Lung (tissue), 12 donors: ENCODE data around the gene KLK15. TPM values are rescaled to one million over a fixed set of nuclear protein-coding genes. Genes with fewer than 3 reads are reported as not detected.

ENCODE experiments used
- ATAC-seq: fragments of 200-7000 bp; cut with Tn5 transposase; one replicate; pipeline ENCODE4 v1.9.1; 2020; ENCODE audit warnings: moderate number of reproducible peaks; ENCODE audit not compliant: insufficient read depth, low FRiP score
- DNase-seq, 3 donors: peaks; one replicate each; pipeline ENCODE4 v3.0.0-alpha.2; 2013 to 2017
- H3K27ac ChIP-seq, 2 donors: one replicate each; pipeline ENCODE4 v1.5.1; 2013; ENCODE audit warnings: mild to moderate bottlenecking in 2 of 2, moderate library complexity in 2 of 2, control low read depth in 1 of 2, inconsistent platforms in 1 of 2, low read depth in 1 of 2, low read length in 1 of 2
- H3K27me3 ChIP-seq, 3 donors: one replicate each; pipeline ENCODE4 v1.5.1; 2013; ENCODE audit warnings: low read length in 2 of 3; ENCODE audit not compliant: control insufficient read depth in 3 of 3, insufficient read depth in 3 of 3
- H3K36me3 ChIP-seq, 4 donors: one replicate each; pipeline ENCODE4 v1.5.1; 2013; ENCODE audit warnings: low read length in 4 of 4, mild to moderate bottlenecking in 1 of 4, moderate library complexity in 1 of 4; ENCODE audit not compliant: control insufficient read depth in 4 of 4, insufficient read depth in 4 of 4
- H3K4me1 ChIP-seq, 5 donors: one replicate each; pipeline ENCODE4 v1.5.1; 2013; ENCODE audit warnings: low read length in 5 of 5, mild to moderate bottlenecking in 2 of 5, moderate library complexity in 1 of 5; ENCODE audit not compliant: control insufficient read depth in 5 of 5, insufficient read depth in 5 of 5
- H3K4me3 ChIP-seq: one replicate; pipeline ENCODE4 v1.5.1; 2013; ENCODE audit warnings: mild to moderate bottlenecking, control low read depth, moderate library complexity
- H3K9ac ChIP-seq, 2 donors: one replicate each; pipeline ENCODE4 v1.5.1; 2013; ENCODE audit warnings: low read length in 2 of 2, control low read depth in 1 of 2; ENCODE audit not compliant: insufficient read depth in 1 of 2
- H3K9me3 ChIP-seq, 4 donors: one replicate each; pipeline ENCODE4 v1.5.1; 2013; ENCODE audit warnings: low read length in 3 of 4, mild to moderate bottlenecking in 1 of 4, moderate library complexity in 1 of 4; ENCODE audit not compliant: control insufficient read depth in 4 of 4, insufficient read depth in 3 of 4
- WGBS, 2 donors: extraction: QIAGEN DNeasy Blood & Tissue Kit; methylation state at CpG; one replicate each; pipeline ENCODE4 v1.1.7; 2013; 5-methylcytosine and 5-hydroxymethylcytosine counted together
- polyA plus RNA-seq, 2 donors: library from polyadenylated mRNA; stranded (reverse); fragments of 200-250 nt; gene quantifications; one replicate each; pipeline ENCODE4 v1.2.1, GENCODE V29; 2013
- total RNA-seq, 2 donors: library from RNA; depleted of rRNA in 1 of 2; stranded (reverse); fragments of >200 nt in 1 of 2; gene quantifications; one replicate each; pipeline ENCODE4 v1.2.1, GENCODE V29; 2014 to 2021
- TF ChIP-seq, protein P1 (sequence below): IDR thresholded peaks from 2 replicates; pipeline ENCODE4 v1.5.1; 2012; ENCODE audit warnings: mild to moderate bottlenecking; ENCODE audit errors: control extremely low read depth, extremely low read depth
- donor health status: control.
- donor health status: control.
- donor health status: Bipolar disorder and iron deficiency.
- donor health status: healthy.
- donor health status: DM: yes; HTN: yes; CAD: no.

Gene KLK15
- total and polyA plus RNA-seq, 4 donors: not detected

DNA sequence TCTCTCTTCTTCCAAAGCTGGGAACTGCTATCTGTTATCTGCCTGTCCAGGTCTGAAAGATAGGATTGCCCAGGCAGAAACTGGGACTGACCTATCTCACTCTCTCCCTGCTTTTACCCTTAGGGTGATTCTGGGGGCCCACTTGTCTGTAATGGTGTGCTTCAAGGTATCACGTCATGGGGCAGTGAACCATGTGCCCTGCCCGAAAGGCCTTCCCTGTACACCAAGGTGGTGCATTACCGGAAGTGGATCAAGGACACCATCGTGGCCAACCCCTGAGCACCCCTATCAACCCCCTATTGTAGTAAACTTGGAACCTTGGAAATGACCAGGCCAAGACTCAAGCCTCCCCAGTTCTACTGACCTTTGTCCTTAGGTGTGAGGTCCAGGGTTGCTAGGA is 26.5 kb upstream of the KLK15 start:
- 87 to 96% methylated on average over 4 of the region's 4 CpGs for WGBS, 2 donors
- no peak for DNase-seq
- Histone ChIP-seq H3K4me3 (no peak overlapping the region), H3K9me3 (peaks cover 0 to 8% (median 0%) of the 10 kb centered on the region in 4 donors), H3K36me3 (no peaks in the 10 kb centered on the region), H3K27me3 (peaks cover 0 to 24% (median 2%) of the 10 kb centered on the region in 3 donors), H3K4me1 (no peaks in the 10 kb centered on the region), H3K27ac (no peak overlapping the region), H3K9ac (no peak overlapping the region)
- TF ChIP-seq, protein P1, sequence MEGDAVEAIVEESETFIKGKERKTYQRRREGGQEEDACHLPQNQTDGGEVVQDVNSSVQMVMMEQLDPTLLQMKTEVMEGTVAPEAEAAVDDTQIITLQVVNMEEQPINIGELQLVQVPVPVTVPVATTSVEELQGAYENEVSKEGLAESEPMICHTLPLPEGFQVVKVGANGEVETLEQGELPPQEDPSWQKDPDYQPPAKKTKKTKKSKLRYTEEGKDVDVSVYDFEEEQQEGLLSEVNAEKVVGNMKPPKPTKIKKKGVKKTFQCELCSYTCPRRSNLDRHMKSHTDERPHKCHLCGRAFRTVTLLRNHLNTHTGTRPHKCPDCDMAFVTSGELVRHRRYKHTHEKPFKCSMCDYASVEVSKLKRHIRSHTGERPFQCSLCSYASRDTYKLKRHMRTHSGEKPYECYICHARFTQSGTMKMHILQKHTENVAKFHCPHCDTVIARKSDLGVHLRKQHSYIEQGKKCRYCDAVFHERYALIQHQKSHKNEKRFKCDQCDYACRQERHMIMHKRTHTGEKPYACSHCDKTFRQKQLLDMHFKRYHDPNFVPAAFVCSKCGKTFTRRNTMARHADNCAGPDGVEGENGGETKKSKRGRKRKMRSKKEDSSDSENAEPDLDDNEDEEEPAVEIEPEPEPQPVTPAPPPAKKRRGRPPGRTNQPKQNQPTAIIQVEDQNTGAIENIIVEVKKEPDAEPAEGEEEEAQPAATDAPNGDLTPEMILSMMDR: no peak
- no peak for ATAC-seq

DNA sequence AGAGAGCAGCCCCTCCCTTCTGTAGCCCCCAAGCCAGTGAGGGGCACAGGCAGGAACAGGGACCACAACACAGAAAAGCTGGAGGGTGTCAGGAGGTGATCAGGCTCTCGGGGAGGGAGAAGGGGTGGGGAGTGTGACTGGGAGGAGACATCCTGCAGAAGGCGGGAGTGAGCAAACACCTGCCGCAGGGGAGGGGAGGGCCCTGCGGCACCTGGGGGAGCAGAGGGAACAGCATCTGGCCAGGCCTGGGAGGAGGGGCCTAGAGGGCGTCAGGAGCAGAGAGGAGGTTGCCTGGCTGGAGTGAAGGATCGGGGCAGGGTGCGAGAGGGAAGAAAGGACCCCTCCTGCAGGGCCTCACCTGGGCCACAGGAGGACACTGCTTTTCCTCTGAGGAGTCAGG is 25.5 kb upstream of the KLK15 start:
- DNase-seq (no peak), ATAC-seq (no peak)
- Histone ChIP-seq H3K4me1 (no peaks in the 10 kb centered on the region), H3K27ac (no peak overlapping the region), H3K27me3 (peaks cover 0 to 24% (median 2%) of the 10 kb centered on the region in 3 donors), H3K4me3 (no peak overlapping the region), H3K9ac (no peak overlapping the region), H3K36me3 (no peaks in the 10 kb centered on the region), H3K9me3 (peaks cover 0 to 8% (median 0%) of the 10 kb centered on the region in 4 donors)
- TF ChIP-seq, protein P1: no peak
- 17 to 18% methylated on average over 6 to 7 of the region's 7 CpGs for WGBS, 2 donors

DNA sequence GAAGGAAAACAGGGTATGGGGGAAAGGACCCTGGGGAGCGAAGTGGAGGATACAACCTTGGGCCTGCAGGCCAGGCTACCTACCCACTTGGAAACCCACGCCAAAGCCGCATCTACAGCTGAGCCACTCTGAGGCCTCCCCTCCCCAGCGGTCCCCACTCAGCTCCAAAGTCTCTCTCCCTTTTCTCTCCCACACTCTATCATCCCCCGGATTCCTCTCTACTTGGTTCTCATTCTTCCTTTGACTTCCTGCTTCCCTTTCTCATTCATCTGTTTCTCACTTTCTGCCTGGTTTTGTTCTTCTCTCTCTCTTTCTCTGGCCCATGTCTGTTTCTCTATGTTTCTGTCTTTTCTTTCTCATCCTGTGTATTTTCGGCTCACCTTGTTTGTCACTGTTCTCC is 24.0 kb upstream of the KLK15 start:
- TF ChIP-seq, protein P1: no peak
- peaks cover 0 to 24% (median 2%) of the 10 kb centered on the region in 3 donors for H3K27me3 ChIP-seq
- H3K27ac ChIP-seq: no peak overlapping the region
- H3K36me3 ChIP-seq: no peaks in the 10 kb centered on the region
- peaks cover 0 to 8% (median 0%) of the 10 kb centered on the region in 4 donors for H3K9me3 ChIP-seq
- WGBS, 2 donors: 52 to 69% methylated on average over 6 of the region's 6 CpGs
- H3K4me3 ChIP-seq: no peak overlapping the region
- ATAC-seq: no peak
- H3K9ac ChIP-seq: no peak overlapping the region
- H3K4me1 ChIP-seq: no peaks in the 10 kb centered on the region
- DNase-seq: no peak
